Thyroid gland (tissue), 4 donors: ENCODE data around the gene GK. TPM values are rescaled to one million over a fixed set of nuclear protein-coding genes. Genes with fewer than 3 reads are reported as not detected.

Experiments
- DNase-seq, 2 donors: peaks; one replicate each; pipeline ENCODE4 v3.0.0-alpha.2; 2019
- H3K27ac ChIP-seq, 3 donors: fragments of 200-600 bp; sonication (generic); 1 replicate in 2 of 3; 2 replicates in 1 of 3; pipeline ENCODE4 v1.5.1; 2016 to 2019; ENCODE audit warnings: mild to moderate bottlenecking in 1 of 3, moderate library complexity in 1 of 3
- H3K27me3 ChIP-seq: fragments of 200-600 bp; sonication (generic); one replicate; pipeline ENCODE4 v1.5.1; 2019
- H3K36me3 ChIP-seq, 2 donors: fragments of 200-600 bp; sonication (generic); one replicate each; pipeline ENCODE4 v1.5.1; 2016 to 2019
- H3K4me1 ChIP-seq, 2 donors: fragments of 200-600 bp; sonication (generic); one replicate each; pipeline ENCODE4 v1.5.1; 2017 to 2019
- H3K4me3 ChIP-seq, 3 donors: fragments of 200-600 bp; sonication (generic); replicated peaks in 1 of 3; 1 replicate in 2 of 3; 2 replicates in 1 of 3; pipeline ENCODE4 v1.5.1; 2016; ENCODE audit warnings: mild to moderate bottlenecking in 1 of 3
- H3K9me3 ChIP-seq: fragments of 200-600 bp; sonication (generic); one replicate; pipeline ENCODE4 v1.5.1; 2017
- POLR2A ChIP-seq, 2 donors: fragments of 450-650 bp; IDR thresholded peaks; one replicate each; pipeline ENCODE4 v1.6.1; 2017; ENCODE audit warnings: antibody characterized with exemption in 2 of 2, mild to moderate bottlenecking in 2 of 2, moderate library complexity in 1 of 2
- WGBS, 2 donors: methylation state at CpG; one replicate each; pipeline ENCODE4 v1.1.5; 2017; 5-methylcytosine and 5-hydroxymethylcytosine counted together
- intact Hi-C: fragments of 100-400 bp; cut with DNase I; formaldehyde crosslinking; loops from one replicate; pipeline ENCODE4 v1.15.1; 2023
- total RNA-seq, 4 donors: library from RNA; depleted of rRNA; stranded (reverse); fragments of >200 nt; gene quantifications; one replicate each; pipeline ENCODE4 v1.2.3, GENCODE V29; 2016
- TF ChIP-seq, protein P1 (sequence below), 6 experiments: fragments of 200-600 bp in 3 of 6; fragments of 450-650 bp in 3 of 6; sonication (generic) in 3 of 6; IDR thresholded peaks; one replicate each; pipeline ENCODE4 v1.5.1; 2016 to 2019; ENCODE audit warnings: antibody characterized with exemption in 6 of 6, mild to moderate bottlenecking in 2 of 6, inconsistent platforms in 1 of 6, moderate library complexity in 1 of 6

GK gene
- total RNA-seq, 4 donors from 2014 or later, result 4.8 to 10.7 (median 9.3) TPM

DNA sequence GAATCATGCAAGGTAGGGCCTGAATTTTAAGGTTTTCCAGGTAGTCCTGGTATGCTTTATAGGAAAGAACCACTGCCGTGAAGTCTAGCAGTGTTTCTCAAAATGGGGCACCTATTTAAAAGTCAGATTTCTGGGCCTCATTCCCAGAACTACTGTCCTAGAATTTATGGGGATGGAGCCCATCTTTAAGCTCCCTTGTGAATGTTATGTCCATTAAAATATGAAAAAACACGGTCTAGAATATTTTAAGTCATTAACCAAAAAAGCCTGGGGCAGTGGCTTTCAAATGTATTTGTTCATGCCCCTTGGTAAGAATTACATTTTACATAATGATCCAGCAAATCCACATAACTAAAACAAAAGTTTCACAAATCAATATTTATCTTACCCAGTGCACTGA lies 35.4 kb downstream of the GK start:
- H3K4me1 ChIP-seq, result no peaks in the 10 kb centered on the region
- intact Hi-C loops, result no loop called here
- no peaks in the 10 kb centered on the region for H3K27me3 ChIP-seq
- DNase-seq, result no peak
- no peak overlapping the region for H3K4me3 ChIP-seq
- no peaks in the 10 kb centered on the region for H3K36me3 ChIP-seq
- no peak for TF ChIP-seq POLR2A (IDR thresholded peaks at IDR 0.05)
- TF ChIP-seq, protein P1, sequence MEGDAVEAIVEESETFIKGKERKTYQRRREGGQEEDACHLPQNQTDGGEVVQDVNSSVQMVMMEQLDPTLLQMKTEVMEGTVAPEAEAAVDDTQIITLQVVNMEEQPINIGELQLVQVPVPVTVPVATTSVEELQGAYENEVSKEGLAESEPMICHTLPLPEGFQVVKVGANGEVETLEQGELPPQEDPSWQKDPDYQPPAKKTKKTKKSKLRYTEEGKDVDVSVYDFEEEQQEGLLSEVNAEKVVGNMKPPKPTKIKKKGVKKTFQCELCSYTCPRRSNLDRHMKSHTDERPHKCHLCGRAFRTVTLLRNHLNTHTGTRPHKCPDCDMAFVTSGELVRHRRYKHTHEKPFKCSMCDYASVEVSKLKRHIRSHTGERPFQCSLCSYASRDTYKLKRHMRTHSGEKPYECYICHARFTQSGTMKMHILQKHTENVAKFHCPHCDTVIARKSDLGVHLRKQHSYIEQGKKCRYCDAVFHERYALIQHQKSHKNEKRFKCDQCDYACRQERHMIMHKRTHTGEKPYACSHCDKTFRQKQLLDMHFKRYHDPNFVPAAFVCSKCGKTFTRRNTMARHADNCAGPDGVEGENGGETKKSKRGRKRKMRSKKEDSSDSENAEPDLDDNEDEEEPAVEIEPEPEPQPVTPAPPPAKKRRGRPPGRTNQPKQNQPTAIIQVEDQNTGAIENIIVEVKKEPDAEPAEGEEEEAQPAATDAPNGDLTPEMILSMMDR (IDR thresholded peaks at IDR 0.05), result no peak
- 77 to 78% methylated on average over 2 of the region's 2 CpGs for WGBS, 2 donors
- no peak overlapping the region for H3K27ac ChIP-seq
- no peaks in the 10 kb centered on the region for H3K9me3 ChIP-seq

DNA sequence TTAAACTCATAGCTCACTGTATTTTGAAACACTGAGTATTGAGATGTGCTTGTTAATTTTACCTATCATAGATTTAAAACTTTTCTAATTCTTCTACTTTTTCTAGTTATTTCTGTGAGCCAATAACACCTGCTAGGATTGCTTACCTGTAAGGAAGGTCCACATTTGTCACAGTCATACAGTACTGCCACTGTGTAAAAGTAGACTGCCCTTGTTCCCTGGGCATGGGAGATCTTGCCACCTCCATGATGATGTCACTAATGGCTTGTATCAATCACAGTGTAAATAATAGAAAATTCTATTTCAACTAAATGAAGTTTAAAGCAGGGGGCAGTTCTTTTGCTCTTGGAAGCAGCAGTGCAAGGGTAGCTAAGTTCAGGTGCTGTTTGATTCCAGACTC lies 35.9 kb downstream of the GK start:
- Histone ChIP-seq H3K27ac (no peak overlapping the region), H3K4me3 (no peak overlapping the region), H3K36me3 (no peaks in the 10 kb centered on the region), H3K4me1 (no peaks in the 10 kb centered on the region), H3K9me3 (no peaks in the 10 kb centered on the region), H3K27me3 (no peaks in the 10 kb centered on the region)
- DNase-seq, result no peak
- intact Hi-C loops, result no loop called here
- TF ChIP-seq, protein P1 (IDR thresholded peaks at IDR 0.05), result no peak

DNA sequence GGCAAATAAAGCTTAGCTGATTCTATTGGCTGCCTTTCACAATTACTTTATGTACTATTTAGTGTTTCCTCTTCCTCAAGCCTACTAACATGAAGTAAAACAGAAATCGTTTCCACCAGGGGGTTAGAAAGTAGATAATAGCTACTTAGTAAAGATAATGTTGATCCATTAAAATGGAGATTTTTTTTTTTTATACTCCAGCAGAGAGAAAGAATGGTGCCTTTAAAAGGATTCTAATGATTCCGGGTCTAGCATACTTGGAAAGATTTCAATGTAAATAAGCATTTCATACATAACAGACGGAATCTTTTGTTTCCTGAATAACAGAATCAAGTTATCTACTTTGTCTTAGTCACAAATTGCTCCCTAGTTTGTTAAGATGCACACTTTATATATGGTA lies 37.1 kb downstream of the GK start:
- H3K9me3 ChIP-seq, result no peaks in the 10 kb centered on the region
- intact Hi-C loops, result no loop called here
- no peaks in the 10 kb centered on the region for H3K36me3 ChIP-seq
- no peak overlapping the region for H3K4me3 ChIP-seq
- 47 to 76% methylated on average over 3 of the region's 3 CpGs for WGBS, 2 donors
- no peaks in the 10 kb centered on the region for H3K4me1 ChIP-seq
- H3K27ac ChIP-seq, result no peak overlapping the region
- no peaks in the 10 kb centered on the region for H3K27me3 ChIP-seq
- no peak for DNase-seq
- no peak for TF ChIP-seq POLR2A (IDR thresholded peaks at IDR 0.05)
- TF ChIP-seq, protein P1 (IDR thresholded peaks at IDR 0.05), result no peak

DNA sequence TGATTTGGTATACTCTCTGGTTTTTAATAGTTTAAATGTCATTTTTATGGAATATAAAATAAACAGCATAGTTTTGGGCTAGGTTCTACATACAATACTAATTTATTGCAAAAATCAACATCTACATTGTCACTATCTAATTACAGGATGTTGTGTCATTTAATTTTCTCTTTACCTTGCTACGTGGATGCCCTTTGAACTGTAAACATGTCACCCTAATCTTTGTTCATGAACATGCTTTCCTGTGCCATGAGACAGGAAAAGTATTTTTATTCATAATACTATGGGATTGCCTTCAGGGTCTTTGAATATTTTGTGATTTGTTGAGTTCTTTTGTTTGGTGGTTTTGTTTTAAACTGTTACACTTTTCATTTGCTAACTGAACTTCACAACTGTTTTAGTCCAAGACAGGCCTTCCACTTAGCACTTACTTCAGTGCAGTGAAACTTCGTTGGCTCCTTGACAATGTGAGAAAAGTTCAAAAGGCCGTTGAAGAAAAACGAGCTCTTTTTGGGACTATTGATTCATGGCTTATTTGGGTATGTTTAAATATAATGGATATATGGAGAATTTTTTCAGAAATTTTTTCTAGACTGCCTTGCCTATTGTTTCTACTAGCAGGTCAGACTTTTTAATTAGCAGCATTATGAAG lies 40.9 kb downstream of the GK start:
- Histone ChIP-seq H3K27me3 (no peaks in the 10 kb centered on the region), H3K4me1 (no peaks in the 10 kb centered on the region), H3K4me3 (no peak overlapping the region), H3K36me3 (no peaks in the 10 kb centered on the region), H3K27ac (no peak overlapping the region), H3K9me3 (no peaks in the 10 kb centered on the region)
- no peak for DNase-seq
- intact Hi-C loops, result no loop called here
- TF ChIP-seq POLR2A (IDR thresholded peaks at IDR 0.05), result no peak
- 68 to 72% methylated on average over 4 of the region's 4 CpGs for WGBS, 2 donors

DNA sequence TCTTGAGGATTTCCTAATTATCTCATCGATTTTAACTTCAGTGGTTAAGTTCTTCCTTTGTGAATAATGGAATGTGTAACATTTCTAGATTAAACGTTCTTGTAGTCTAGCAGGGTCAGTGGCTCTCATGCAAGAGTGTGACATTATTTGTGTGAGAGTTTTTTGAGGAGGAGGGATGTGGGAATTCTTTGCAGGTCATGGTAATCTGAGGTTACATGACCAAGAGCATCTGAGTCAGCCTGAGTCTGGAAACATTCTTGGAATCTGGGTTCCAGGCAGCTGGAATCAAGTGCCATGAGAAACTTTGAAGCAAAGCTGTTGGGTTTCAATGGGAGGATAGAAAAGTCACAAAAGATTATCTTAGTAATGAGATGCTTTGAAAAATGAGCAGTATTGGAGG lies 49.5 kb downstream of the GK start:
- no peak for TF ChIP-seq POLR2A (IDR thresholded peaks at IDR 0.05)
- TF ChIP-seq, protein P1 (IDR thresholded peaks at IDR 0.05), result no peak
- H3K36me3 ChIP-seq, result no peaks in the 10 kb centered on the region
- no peak for DNase-seq
- H3K4me3 ChIP-seq, result no peak overlapping the region
- no peak overlapping the region for H3K27ac ChIP-seq
- H3K4me1 ChIP-seq, result no peaks in the 10 kb centered on the region
- no peaks in the 10 kb centered on the region for H3K27me3 ChIP-seq
- WGBS, 2 donors, result 85 to 92% methylated on average over 2 of the region's 2 CpGs
- intact Hi-C loops, result no loop called here
- no peaks in the 10 kb centered on the region for H3K9me3 ChIP-seq
